Measurements from ENCODE around the gene ZNF593. TPM values are rescaled to one million over a fixed set of nuclear protein-coding genes. Genes with fewer than 3 reads are reported as not detected.

The ZNF593 gene
- total RNA-seq, 1 donor from 2014 or later = 28.1 TPM

- DNase-seq (ENCODE audit: low spot score) = no peak
Measured at GRCh38 chr1:26169198-26169554, 532 bp upstream of the ZNF593 start.

GRCh38 chr1:26170472-26170821 is 739 bp downstream of the ZNF593 start:
- no peak for DNase-seq (ENCODE audit: low spot score)

GRCh38 chr1:26171084-26172072 is 1.7 kb downstream of the ZNF593 start, which contains the start of gene ZNF593OS:
Gene ZNF593OS (minus strand): TSS chr1:26171832. CDS start chr1:26171661, 171 bp downstream.
- no peak for DNase-seq (ENCODE audit: low spot score)

GRCh38 chr1:26175346-26175745 is 5.6 kb downstream of the ZNF593 start:
- no peak for DNase-seq (ENCODE audit: low spot score)

- peak; percentile 75 for DNase-seq (ENCODE audit: low spot score)
Measured at GRCh38 chr1:26177182-26177684, 7.5 kb downstream of the ZNF593 start, which contains the start of gene CNKSR1. Gene CNKSR1 (plus strand): TSS chr1:26177491. CDS start chr1:26177548, 57 bp downstream.

- no peak for DNase-seq (ENCODE audit: low spot score)
Measured at GRCh38 chr1:26180010-26180506, 10.3 kb downstream of the ZNF593 start.

- DNase-seq (ENCODE audit: low spot score) = no peak
Measured at GRCh38 chr1:26181586-26182382, 12.1 kb downstream of the ZNF593 start.

GRCh38 chr1:26182383-26182696 is 12.6 kb downstream of the ZNF593 start:
- no peak for DNase-seq (ENCODE audit: low spot score)

- DNase-seq (ENCODE audit: low spot score) = no peak
Measured at GRCh38 chr1:26184086-26184485, 14.4 kb downstream of the ZNF593 start.

- no peak for DNase-seq (ENCODE audit: low spot score)
Measured at GRCh38 chr1:26184883-26185282, 15.2 kb downstream of the ZNF593 start.

GRCh38 chr1:26187882-26188281 is 18.2 kb downstream of the ZNF593 start:
- DNase-seq (ENCODE audit: low spot score) = no peak

- DNase-seq (ENCODE audit: low spot score) = no peak
Measured at GRCh38 chr1:26188477-26188876, 18.8 kb downstream of the ZNF593 start.

GRCh38 chr1:26189331-26189730 is 19.6 kb downstream of the ZNF593 start:
- no peak for DNase-seq (ENCODE audit: low spot score)

- DNase-seq (ENCODE audit: low spot score) = no peak
Measured at GRCh38 chr1:26189751-26190275, 20.1 kb downstream of the ZNF593 start.

GRCh38 chr1:26190373-26190987 is 20.8 kb downstream of the ZNF593 start, which contains the start of gene CATSPER4:
Gene CATSPER4 (plus strand): TSS chr1:26190602. CDS start chr1:26190628, 26 bp downstream.
- DNase-seq (ENCODE audit: low spot score) = no peak

- DNase-seq (ENCODE audit: low spot score) = no peak
Measured at GRCh38 chr1:26191739-26192138, 22.0 kb downstream of the ZNF593 start.

- no peak for DNase-seq (ENCODE audit: low spot score)
Measured at GRCh38 chr1:26195805-26196204, 26.1 kb downstream of the ZNF593 start.

GRCh38 chr1:26197301-26197700 is 27.6 kb downstream of the ZNF593 start:
- DNase-seq (ENCODE audit: low spot score) = no peak

- DNase-seq (ENCODE audit: low spot score) = no peak
Measured at GRCh38 chr1:26197813-26198212, 28.1 kb downstream of the ZNF593 start.

GRCh38 chr1:26200413-26200812 is 30.7 kb downstream of the ZNF593 start:
- DNase-seq (ENCODE audit: low spot score) = no peak

GRCh38 chr1:26203642-26204318 is 34.1 kb downstream of the ZNF593 start:
- DNase-seq (ENCODE audit: low spot score) = no peak

All from mucosa of gallbladder (tissue), 1 donor.